T-cell (primary cell): ENCODE results near the gene RNF150. TPM values are rescaled to one million over a fixed set of nuclear protein-coding genes. Genes with fewer than 3 reads are reported as not detected.

Source experiments
- ATAC-seq, 4 experiments: fragments of 200-7000 bp in 3 of 4; fragments of 150-1000 bp in 1 of 4; cut with Tn5 transposase; replicated peaks in 1 of 4; 1 replicate in 3 of 4; 2 replicates in 1 of 4; pipeline ENCODE4 v1.10.0; 2021; ENCODE audit warnings: moderate library complexity in 3 of 4, mild to moderate bottlenecking in 2 of 4, moderate number of reproducible peaks in 1 of 4
- CTCF ChIA-PET, 2 donors: fragments of 300-600 bp; sonication (Branson Sonifier 250); formaldehyde crosslinking; loops; one replicate each; lab custom pipeline; 2022; ENCODE audit warnings: antibody characterized with exemption in 2 of 2; lab: Charles Lee
- POLR2A ChIA-PET, 2 donors: fragments of 300-600 bp; sonication (Branson Sonifier 250); formaldehyde crosslinking; loops; one replicate each; lab custom pipeline; 2022; ENCODE audit warnings: antibody characterized with exemption in 2 of 2; lab: Charles Lee
- DNase-seq, 35 experiments: peaks; one replicate each; pipeline versions ENCODE4 v3.0.0 to v3.0.0-alpha.2; 2013 to 2023
- H3K27ac ChIP-seq: one replicate; pipeline ENCODE4 v1.5.1; 2013; ENCODE audit warnings: low read length
- H3K27me3 ChIP-seq, 2 experiments: replicated peaks in 1 of 2; 1 replicate in 1 of 2; 2 replicates in 1 of 2; pipeline versions ENCODE4 v1.6.1 to v1.7.0; 2013; ENCODE audit warnings: low read length in 1 of 2, mixed read lengths in 1 of 2; ENCODE audit not compliant: control insufficient read depth in 2 of 2, insufficient read depth in 2 of 2; ENCODE audit errors: extremely low read depth in 1 of 2
- H3K36me3 ChIP-seq, 2 donors: 1 replicate in 1 of 2; 2 replicates in 1 of 2; pipeline versions ENCODE4 v1.6.1 to v1.7.0; 2013; ENCODE audit warnings: low read length in 1 of 2; ENCODE audit not compliant: control insufficient read depth in 2 of 2, insufficient read depth in 1 of 2; ENCODE audit errors: extremely low read depth in 1 of 2
- H3K4me1 ChIP-seq, 2 experiments: 1 replicate in 1 of 2; 2 replicates in 1 of 2; pipeline versions ENCODE4 v1.6.1 to v1.7.0; 2013; ENCODE audit warnings: low read length in 2 of 2, mixed read lengths in 1 of 2; ENCODE audit not compliant: insufficient read depth in 2 of 2, control insufficient read depth in 1 of 2; ENCODE audit errors: extremely low read depth in 1 of 2
- H3K4me3 ChIP-seq, 2 donors: 1 replicate in 1 of 2; 2 replicates in 1 of 2; pipeline versions ENCODE4 v1.5.1 to v1.7.0; 2013; ENCODE audit warnings: mild to moderate bottlenecking in 2 of 2, low read length in 1 of 2, moderate library complexity in 1 of 2; ENCODE audit not compliant: control insufficient read depth in 1 of 2; ENCODE audit errors: extremely low read depth in 1 of 2
- H3K9me3 ChIP-seq: 2 replicates; pipeline ENCODE4 v1.7.0; 2013
- H3K27ac Mint-ChIP-seq, 2 donors: one replicate each; pipeline ENCODE4 v1.8.0; 2020 to 2021; ENCODE audit warnings: mild to moderate bottlenecking in 2 of 2, mixed read lengths in 2 of 2
- H3K27me3 Mint-ChIP-seq, 2 donors: one replicate each; pipeline ENCODE4 v1.8.0; 2021 to 2022; ENCODE audit warnings: mixed read lengths in 2 of 2
- H3K36me3 Mint-ChIP-seq: one replicate; pipeline ENCODE4 v1.8.0; 2021; ENCODE audit warnings: mixed read lengths
- H3K4me1 Mint-ChIP-seq, 3 donors: one replicate each; pipeline ENCODE4 v1.8.0; 2020 to 2022; ENCODE audit warnings: mixed read lengths in 3 of 3, mild to moderate bottlenecking in 1 of 3
- H3K4me3 Mint-ChIP-seq, 3 donors: one replicate each; pipeline ENCODE4 v1.8.0; 2020 to 2022; ENCODE audit warnings: mild to moderate bottlenecking in 3 of 3, mixed read lengths in 3 of 3, moderate library complexity in 3 of 3
- H3K9me3 Mint-ChIP-seq, 3 donors: one replicate each; pipeline ENCODE4 v1.8.0; 2020 to 2022; ENCODE audit warnings: mixed read lengths in 3 of 3
- WGBS: methylation state at CpG from one replicate; pipeline ENCODE4 v1.1.5; 2013; ENCODE audit warnings: missing lambda C conversion rate; ENCODE audit not compliant: insufficient coverage; 5-methylcytosine and 5-hydroxymethylcytosine counted together
- total RNA-seq, 35 experiments: library from RNA in 6 of 35; stranded (reverse) in 6 of 35; fragments of 120-200 nt in 1 of 35; gene quantifications; one replicate each; pipeline versions ENCODE4 v1.2.1 to v1.2.4 and lab custom pipeline; 2013 to 2026

Gene RNF150
- total RNA-seq, 5 donors from 2014 or later (not counting 1 experiment from before 2014, with no cell fraction given): 0.09 to 0.35 (median 0.30) TPM; not detected in 2

GRCh38 chr4:141028024-141028529 lies 105.2 kb downstream of the RNF150 start:
- no peak overlapping the region for H3K27ac ChIP-seq
- Mint-ChIP-seq H3K27me3 (peaks cover 0 to 2% of the 10 kb centered on the region in 2 donors), H3K9me3 (no peaks in the 10 kb centered on the region), H3K4me3 (no peak overlapping the region), H3K27ac (no peak overlapping the region), H3K4me1 (no peaks in the 10 kb centered on the region), H3K36me3 (no peaks in the 10 kb centered on the region)
- no CpG with 5 or more reads among the region's 2 CpGs for WGBS
- POLR2A ChIA-PET: no interaction called here
- DNase-seq (no peak), ATAC-seq (no peak)
- H3K27me3 ChIP-seq: no peaks in the 10 kb centered on the region
- H3K4me1 ChIP-seq: no peaks in the 10 kb centered on the region
- CTCF ChIA-PET: interaction anchor here in 1 of 2 donors (0.5 kb wide), 1 partner anchor 16 kb away, joined by 11 read pairs; no protein-coding TSS in a partner anchor
- no peak overlapping the region for H3K4me3 ChIP-seq
- H3K9me3 ChIP-seq: no peaks in the 10 kb centered on the region
- H3K36me3 ChIP-seq: no peaks in the 10 kb centered on the region

DNA sequence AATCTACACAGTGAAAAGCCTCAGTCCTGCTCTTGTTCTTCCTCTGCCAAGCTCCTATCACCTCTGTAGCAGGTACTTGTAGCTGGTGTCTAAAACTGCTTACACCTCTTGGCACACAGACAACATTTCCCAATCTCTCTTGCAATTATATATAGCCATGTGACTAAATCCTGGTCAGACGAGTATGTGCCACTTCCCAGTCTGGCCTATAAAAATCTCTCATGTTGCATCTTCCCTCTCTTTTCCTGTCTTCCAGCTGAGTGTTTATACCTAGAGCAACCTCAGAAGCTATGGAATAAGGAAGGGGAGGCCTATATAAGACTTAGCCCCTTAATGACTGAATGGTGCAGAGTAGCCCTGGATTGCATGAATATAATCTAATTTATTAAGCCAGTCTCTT lies 105.8 kb downstream of the RNF150 start:
- DNase-seq: no peak
- Histone ChIP-seq H3K9me3 (no peaks in the 10 kb centered on the region), H3K27ac (no peak overlapping the region), H3K4me3 (no peak overlapping the region), H3K4me1 (no peaks in the 10 kb centered on the region), H3K27me3 (no peaks in the 10 kb centered on the region), H3K36me3 (no peaks in the 10 kb centered on the region)
- Mint-ChIP-seq H3K36me3 (no peaks in the 10 kb centered on the region), H3K9me3 (no peaks in the 10 kb centered on the region), H3K4me3 (no peak overlapping the region), H3K4me1 (no peaks in the 10 kb centered on the region), H3K27ac (no peak overlapping the region), H3K27me3 (peaks cover 0 to 2% of the 10 kb centered on the region in 2 donors)
- ChIA-PET POLR2A (no interaction called here), CTCF (no interaction called here)
- no CpG with 5 or more reads among the region's 1 CpG for WGBS
- no peak for ATAC-seq

GRCh38 chr4:141026900-141027299 lies 106.4 kb downstream of the RNF150 start:
- H3K4me1 Mint-ChIP-seq: no peaks in the 10 kb centered on the region
- no peaks in the 10 kb centered on the region for H3K9me3 ChIP-seq
- no peak overlapping the region for H3K27ac Mint-ChIP-seq
- no peaks in the 10 kb centered on the region for H3K4me1 ChIP-seq
- CTCF ChIA-PET: no interaction called here
- H3K4me3 ChIP-seq: no peak overlapping the region
- H3K27me3 Mint-ChIP-seq: peaks cover 0 to 2% of the 10 kb centered on the region in 2 donors
- WGBS: 88% methylated on average over 5 of the region's 7 CpGs
- no peak for ATAC-seq
- no peak overlapping the region for H3K4me3 Mint-ChIP-seq
- H3K27ac ChIP-seq: no peak overlapping the region
- H3K36me3 Mint-ChIP-seq: no peaks in the 10 kb centered on the region
- no peaks in the 10 kb centered on the region for H3K36me3 ChIP-seq
- no peaks in the 10 kb centered on the region for H3K9me3 Mint-ChIP-seq
- DNase-seq: no peak
- POLR2A ChIA-PET: no interaction called here
- H3K27me3 ChIP-seq: no peaks in the 10 kb centered on the region

- H3K4me3 ChIP-seq: no peak overlapping the region
- Mint-ChIP-seq H3K27me3 (peaks cover 2 to 4% of the 10 kb centered on the region in 2 donors), H3K27ac (no peak overlapping the region), H3K36me3 (no peaks in the 10 kb centered on the region), H3K4me1 (no peaks in the 10 kb centered on the region), H3K9me3 (no peaks in the 10 kb centered on the region), H3K4me3 (no peak overlapping the region)
- no peaks in the 10 kb centered on the region for H3K9me3 ChIP-seq
- ATAC-seq (no peak), DNase-seq (no peak)
- H3K27ac ChIP-seq: no peak overlapping the region
- H3K36me3 ChIP-seq: no peaks in the 10 kb centered on the region
- ChIA-PET POLR2A (interaction anchor here in 1 of 2 donors (0.5 kb wide), 1 partner anchor 964 kb away, joined by 6 read pairs; no protein-coding TSS in a partner anchor), CTCF (no interaction called here)
- no peaks in the 10 kb centered on the region for H3K27me3 ChIP-seq
- no peaks in the 10 kb centered on the region for H3K4me1 ChIP-seq
- WGBS: no CpG with 5 or more reads among the region's 1 CpG
These were observed 110.2 kb downstream of the RNF150 start for GRCh38 chr4:141023051-141023450.

DNA sequence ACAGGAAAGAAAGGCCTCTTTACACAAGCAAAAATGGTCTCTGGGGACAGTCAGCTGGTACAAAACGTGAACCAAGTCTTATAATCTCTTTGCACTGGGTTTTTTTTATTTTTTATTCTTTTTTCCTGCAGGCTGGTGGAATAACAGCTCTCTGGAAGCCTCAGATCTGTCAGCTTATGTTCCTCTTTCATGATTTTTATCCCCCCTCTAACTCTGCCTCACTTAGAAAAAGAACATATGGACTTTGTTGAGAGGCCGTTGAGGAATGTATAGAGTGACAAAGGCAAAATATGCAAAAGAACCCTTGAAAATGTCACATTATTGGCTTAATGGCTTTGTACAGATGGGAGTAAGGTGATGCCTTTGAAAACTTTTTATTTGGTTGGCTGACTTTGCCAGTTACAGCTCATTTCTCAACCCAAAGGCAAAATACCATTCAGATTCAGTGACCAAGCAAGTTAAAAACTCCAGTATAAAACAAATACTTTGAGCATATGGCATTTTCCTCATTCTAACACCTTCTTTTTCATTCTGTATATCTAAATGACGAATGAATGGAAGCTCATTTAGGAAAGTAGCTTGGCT lies 111.1 kb downstream of the RNF150 start:
- WGBS: no CpG with 5 or more reads among the region's 3 CpGs
- Mint-ChIP-seq H3K36me3 (no peaks in the 10 kb centered on the region), H3K27ac (no peak overlapping the region), H3K27me3 (peaks cover 2 to 4% of the 10 kb centered on the region in 2 donors), H3K4me1 (no peaks in the 10 kb centered on the region), H3K9me3 (no peaks in the 10 kb centered on the region), H3K4me3 (no peak overlapping the region)
- ChIA-PET POLR2A (interaction anchor here in 1 of 2 donors (0.5 kb wide), 1 partner anchor 965 kb away, joined by 6 read pairs; no protein-coding TSS in a partner anchor), CTCF (no interaction called here)
- Histone ChIP-seq H3K27ac (no peak overlapping the region), H3K4me1 (no peaks in the 10 kb centered on the region), H3K4me3 (no peak overlapping the region), H3K36me3 (no peaks in the 10 kb centered on the region), H3K27me3 (no peaks in the 10 kb centered on the region), H3K9me3 (no peaks in the 10 kb centered on the region)
- DNase-seq: no peak
- no peak for ATAC-seq

GRCh38 chr4:141021397-141022110 lies 111.7 kb downstream of the RNF150 start:
- H3K36me3 Mint-ChIP-seq: no peaks in the 10 kb centered on the region
- no peak overlapping the region for H3K27ac Mint-ChIP-seq
- CTCF ChIA-PET: no interaction called here
- H3K4me3 ChIP-seq: no peak overlapping the region
- no peaks in the 10 kb centered on the region for H3K9me3 ChIP-seq
- no peaks in the 10 kb centered on the region for H3K27me3 ChIP-seq
- no peaks in the 10 kb centered on the region for H3K9me3 Mint-ChIP-seq
- DNase-seq (no peak), ATAC-seq (no peak)
- no peak overlapping the region for H3K4me3 Mint-ChIP-seq
- 75% methylated on average over 2 of the region's 3 CpGs for WGBS
- H3K27ac ChIP-seq: no peak overlapping the region
- H3K4me1 Mint-ChIP-seq: no peaks in the 10 kb centered on the region
- peaks cover 2 to 4% of the 10 kb centered on the region in 2 donors for H3K27me3 Mint-ChIP-seq
- POLR2A ChIA-PET: no interaction called here
- H3K36me3 ChIP-seq: no peaks in the 10 kb centered on the region
- no peaks in the 10 kb centered on the region for H3K4me1 ChIP-seq
